HG03342 (cell line): ENCODE results near the gene THAP10.
"Not testable (repeated sequence)": the region's sequence is repeated elsewhere in the genome, so short reads cannot be mapped to it uniquely, and the experiment has no call there.

Experiments used
- ATAC-seq: cut with Tn5 transposase; IDR thresholded peaks from one replicate; pipeline ENCODE4 v1.9.1; 2021; ENCODE audit warnings: mild to moderate bottlenecking, moderate library complexity; ENCODE audit not compliant: unreplicated experiment

Gene THAP10

DNA sequence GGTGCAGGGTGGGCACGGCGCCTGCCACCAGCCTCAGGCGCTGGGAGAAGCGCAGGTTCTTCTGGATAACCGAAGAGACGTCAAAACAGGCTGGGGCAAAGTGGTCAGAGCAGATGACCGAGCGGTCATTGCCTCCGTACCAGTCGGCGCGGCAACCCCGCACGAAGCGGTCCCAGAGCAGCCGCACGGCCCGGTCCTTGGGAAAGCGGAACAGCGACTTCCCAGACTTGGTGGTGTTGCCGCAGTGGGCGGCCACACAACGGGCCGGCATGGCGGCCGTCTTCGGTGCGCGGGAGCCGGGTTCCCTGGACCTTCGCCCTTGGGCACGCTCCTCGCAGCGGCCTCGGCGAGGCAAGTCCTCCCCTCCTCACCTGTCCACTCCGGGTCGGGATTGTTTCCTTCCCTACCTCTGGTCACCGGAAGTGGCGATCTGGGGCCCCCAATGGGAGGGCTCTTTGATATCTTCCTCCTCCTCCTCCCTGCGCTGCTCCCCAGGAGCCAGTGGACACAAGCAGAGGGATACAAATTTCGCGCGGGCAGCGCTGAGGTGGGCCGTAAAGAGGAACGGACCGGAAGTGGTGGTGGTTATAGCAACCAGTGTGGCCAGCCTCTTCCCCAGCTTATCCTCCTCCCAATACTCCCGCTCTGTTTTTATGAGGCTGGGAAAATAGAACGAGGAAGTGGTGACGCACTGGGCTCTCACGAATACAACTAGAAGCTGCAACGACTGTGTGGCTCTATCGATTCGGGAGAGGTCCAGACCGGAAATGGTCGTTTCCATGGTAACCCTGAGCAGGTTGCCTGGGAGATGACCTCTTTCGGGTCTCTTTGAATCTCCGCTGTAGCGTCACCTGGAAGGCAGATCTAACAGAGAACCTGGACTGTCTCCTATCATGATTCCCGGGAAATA lies at the start of gene THAP10, which contains the start of gene LRRC49:
Gene THAP10 (minus strand): TSS at position 432 of the 910 bp plus-strand sequence. CDS start 161 bp downstream, at position 271.
Gene LRRC49 (plus strand): TSS at position 825 of the 910 bp plus-strand sequence. CDS start 69 bp downstream, at position 894.
- peak; percentile 80 for ATAC-seq

DNA sequence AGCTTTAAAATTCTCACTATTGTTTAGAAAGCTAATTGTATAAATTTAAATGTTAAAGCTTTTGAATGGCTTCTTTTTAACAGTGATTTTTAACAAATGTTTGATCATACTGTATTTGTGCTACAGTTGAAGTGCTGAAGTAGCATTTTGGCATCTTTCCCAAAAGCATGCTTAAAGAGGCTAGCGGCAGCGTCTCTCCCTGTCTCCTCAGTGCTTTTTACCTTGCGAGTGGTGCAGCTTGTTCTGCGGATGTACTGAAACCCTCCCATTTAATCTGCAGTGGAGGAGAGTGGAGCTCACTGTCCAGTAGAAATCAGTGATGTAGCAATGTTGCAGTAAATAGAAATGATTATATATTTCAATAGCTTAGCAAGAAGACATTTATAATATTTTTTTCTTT lies 44.1 kb upstream of the THAP10 start:
- ATAC-seq = no peak

DNA sequence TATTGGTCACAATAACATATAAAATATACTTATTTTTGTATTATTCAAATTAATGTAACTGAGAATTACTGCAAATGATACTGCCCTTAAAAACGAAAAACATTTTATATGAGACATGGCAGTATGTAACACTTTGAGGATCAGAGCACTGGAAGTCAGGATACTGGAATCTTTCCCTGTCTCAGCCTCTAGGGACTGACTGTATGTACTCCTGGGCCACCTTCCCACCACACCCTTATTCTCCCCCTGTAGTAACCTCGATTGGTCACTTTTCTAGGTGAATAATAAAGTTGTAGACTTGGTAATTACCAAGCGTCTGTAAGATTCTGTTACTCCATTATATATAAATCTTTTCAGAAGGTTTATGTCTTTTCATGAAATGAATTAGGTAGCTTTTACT lies 43.4 kb upstream of the THAP10 start:
- ATAC-seq = no peak

DNA sequence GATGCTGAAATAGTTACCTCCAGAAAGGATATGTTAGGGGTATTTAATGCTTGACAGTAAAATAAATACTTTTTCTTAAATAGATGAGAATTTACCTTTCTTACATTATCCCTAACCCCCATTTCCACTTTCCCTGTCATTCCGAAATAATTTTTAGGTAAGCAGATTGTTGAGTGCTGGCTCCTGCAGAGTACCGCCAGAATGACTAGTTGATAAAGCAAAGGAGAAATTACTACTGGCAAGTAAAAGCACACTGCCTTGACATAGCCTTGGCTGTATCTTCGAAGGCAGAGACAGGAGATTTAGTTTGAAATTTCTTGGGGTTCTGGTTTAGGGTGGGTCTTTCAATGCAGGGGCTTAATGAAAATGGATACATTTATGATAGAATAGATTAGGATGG lies 41.2 kb upstream of the THAP10 start:
- ATAC-seq = no peak

DNA sequence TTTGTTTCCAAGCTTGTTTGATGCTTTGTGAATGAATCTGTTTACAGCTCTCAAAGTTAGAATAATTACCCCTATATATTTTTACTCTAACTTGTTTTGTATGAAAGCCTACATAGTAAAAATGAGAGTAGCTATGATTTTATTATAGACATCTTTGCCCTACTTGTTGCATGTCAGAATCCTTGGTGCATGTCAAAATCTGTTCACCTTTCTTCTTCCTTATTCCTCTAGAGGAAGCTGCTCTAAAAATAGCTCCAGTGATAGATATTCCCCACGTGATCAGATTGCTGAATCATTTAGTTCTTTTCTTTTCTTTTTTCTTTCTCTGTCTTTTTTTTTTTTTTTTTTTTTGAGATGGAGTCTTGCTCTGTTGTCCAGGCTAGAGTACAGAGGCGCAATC lies 40.2 kb upstream of the THAP10 start:
- no peak for ATAC-seq

DNA sequence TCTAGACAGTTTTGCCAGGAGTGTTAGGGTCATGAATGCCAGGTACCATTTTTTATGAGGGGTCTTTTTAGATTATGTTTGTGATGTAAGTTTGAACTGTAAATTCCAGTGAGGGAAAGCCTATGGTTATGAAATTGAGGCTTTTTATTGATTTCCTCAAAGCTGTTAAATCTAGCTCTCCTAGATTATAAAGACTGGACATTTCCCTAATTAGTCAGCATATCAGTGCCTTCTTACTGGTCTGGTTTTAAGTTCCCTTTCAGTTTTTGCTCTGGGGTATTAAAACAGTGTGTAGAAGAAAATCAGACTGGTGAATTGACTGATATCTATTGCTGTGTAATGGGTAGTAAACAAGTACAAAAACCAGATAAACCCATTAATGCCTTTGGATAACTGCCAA lies 39.6 kb upstream of the THAP10 start:
- no peak for ATAC-seq

DNA sequence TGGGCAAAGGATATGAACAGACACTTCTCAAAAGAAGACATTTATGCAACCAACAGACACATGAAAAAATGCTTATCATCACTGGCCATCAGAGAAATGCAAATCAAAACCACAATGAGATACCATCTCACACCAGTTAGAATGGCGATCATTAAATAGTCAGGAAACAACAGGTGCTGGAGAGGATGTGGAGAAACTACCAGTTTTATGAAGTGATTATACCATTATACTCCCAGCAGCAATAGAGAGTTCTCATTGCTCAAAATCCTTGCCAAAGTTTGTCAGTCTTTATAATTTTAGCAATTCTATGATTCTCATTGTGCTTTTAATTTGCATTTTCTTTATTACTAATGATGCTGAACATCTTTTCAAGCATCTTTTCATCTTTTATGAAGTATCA lies 34.7 kb upstream of the THAP10 start:
- not testable (repeated sequence) for ATAC-seq

DNA sequence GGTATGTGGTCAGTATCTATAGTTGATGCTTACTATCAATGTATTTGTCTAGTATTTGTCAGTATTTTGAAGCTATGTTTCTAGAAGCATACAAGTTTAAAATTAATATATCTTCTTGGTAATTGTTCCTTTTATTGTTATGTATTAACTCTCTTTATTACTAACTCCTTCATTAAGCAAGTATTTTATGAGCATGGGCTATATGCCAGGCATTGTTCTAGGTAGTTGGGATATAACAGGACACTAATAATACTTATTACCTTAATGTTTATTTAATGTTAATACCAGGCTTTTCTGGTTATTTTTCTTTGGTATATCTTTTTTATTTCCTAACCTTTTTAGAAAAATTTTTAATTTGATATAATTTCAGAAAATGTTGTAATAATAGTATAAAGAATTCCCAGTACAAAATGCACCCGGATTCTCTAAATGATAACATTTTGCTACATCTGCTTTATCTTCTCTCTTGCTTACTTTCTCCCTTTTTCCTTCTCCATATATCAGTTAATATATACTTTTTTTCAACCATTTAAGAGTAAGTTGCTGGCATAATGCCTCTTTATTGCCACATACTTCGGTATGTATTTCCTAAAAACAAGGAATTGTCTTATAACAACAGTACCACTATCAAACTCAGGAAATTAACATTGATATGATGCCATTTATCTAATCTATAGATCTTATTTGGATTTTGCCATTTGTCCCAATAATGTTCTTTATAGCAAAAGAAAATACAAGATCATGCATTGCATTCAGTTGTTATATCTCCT lies 31.3 kb upstream of the THAP10 start:
- no peak for ATAC-seq

DNA sequence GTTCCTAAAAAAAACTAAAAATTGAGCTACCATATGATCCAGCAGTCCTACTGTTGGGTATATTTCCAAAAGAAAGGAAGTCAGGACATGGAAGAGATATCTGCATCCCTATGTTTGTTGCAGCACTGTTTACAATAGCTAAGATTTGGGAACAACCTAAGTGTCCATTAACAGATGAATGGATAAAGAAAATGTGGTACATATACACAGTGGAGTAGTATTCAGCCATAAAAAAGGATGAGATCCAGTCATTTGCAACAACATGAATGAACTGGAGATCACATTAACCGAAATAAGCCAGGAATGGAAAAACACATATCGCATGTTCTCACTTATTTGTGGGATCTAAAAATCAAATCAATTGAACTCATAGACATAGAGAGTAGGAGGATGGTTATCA lies 29.9 kb upstream of the THAP10 start:
- ATAC-seq = no peak

DNA sequence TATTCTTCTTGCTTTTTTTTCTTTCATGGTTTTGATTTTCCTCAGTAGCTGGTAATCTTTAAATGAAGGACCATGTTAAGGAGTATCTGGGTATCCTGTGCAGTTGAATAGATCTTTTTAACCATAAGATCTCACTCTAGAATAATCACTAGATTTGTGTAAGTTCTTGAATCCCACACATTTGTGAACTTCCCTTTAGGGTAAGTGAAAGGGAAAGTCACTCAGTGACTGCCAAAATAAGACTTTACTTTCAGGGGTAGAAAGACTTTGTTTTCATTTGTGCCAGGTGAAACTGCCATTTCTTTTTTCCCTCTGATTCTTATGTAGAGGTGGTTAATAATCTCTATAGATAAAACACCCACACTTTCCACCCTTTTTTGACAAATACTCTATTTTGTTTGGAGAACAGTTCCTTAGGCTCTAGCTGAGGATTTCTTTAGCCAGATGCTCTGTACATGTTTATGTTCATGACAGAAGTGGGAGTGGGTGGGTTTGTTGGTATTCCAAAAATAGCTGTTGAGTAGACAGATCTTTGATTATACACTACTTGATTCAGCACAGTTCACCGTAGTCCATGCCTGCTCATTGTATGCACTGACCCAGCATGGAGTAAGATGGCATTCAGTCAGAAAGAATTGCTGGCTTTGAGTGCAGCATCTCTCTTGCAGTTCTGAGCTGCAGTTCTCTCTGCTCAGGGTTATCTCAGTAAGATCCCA lies 28.9 kb upstream of the THAP10 start:
- ATAC-seq = no peak

DNA sequence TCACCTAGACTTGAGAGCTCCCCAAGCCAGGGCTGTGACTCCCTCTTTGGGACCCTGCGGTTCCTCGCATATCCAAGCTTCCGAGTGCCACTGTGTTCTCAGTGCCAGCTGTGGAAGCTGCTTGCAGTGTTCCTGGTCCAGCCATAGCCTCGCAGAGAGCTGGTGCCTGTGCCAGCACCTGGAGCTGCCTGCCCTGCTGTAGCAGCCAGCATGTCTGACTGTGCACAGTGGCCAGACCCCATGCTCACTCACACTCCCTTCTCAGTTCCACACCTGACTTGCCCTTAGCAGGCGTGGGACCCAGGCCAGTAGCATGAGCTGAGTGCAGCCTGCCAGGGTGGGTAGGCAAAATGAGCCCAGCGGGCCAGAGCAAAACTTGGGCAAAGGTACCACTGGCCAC lies 25.7 kb upstream of the THAP10 start:
- no peak for ATAC-seq

DNA sequence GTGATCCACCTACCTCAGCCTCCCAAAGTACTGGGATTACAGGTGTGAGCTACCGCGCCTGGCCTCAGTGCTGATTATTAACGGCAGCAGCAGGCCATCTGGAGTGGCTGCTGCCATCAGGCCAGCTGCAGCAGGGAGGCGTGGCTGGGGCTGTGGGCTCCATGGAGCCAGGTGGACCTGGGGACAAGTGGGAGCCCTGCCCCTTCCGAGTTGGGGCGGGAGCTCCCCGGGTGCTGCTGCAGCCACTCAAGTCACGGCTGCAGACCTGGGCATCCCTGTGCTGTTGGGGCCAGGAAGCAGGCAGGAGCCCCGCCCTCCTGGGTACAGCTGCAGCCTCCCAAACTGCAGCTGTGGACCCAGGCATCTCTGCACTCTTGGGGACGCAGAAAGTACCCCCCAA lies 24.3 kb upstream of the THAP10 start:
- no peak for ATAC-seq

DNA sequence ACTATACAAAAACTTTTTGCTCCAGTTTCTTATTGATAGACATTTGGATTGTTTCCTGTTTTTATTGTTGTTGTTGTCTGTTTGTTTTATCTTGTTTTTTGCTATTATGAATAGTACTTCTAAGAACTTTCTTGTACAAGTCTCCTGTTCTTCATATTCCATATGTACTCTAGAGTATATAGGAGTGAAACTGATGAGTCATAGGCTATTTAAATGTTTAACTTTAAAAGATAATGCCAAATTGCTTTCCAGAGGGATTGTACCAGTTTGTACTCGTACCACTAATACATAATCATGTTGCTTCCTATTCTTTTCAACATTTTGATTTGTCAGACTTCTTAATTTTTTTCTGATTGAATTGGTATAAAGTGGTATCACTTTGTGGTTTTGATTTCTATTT lies 20.0 kb upstream of the THAP10 start:
- no peak for ATAC-seq

DNA sequence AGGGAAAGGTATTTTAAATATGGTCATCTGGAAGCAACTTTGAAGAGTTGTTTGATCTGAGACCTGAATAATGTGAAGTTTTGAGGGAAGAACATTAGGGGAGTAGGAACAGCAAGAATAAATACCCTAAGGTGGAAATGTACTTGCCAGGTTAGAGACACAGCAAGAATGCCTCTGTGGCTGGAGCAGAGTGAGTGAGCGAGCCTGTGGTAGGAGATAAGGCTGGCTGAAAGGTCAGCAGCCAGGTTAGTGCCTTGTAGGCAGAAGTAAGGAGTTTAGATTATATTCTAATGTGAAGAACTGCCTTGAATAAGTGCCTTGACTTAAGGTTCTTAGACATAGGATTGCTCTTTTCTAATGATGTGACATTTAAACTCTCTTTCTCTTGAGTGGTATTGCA lies 18.7 kb upstream of the THAP10 start:
- ATAC-seq = no peak

DNA sequence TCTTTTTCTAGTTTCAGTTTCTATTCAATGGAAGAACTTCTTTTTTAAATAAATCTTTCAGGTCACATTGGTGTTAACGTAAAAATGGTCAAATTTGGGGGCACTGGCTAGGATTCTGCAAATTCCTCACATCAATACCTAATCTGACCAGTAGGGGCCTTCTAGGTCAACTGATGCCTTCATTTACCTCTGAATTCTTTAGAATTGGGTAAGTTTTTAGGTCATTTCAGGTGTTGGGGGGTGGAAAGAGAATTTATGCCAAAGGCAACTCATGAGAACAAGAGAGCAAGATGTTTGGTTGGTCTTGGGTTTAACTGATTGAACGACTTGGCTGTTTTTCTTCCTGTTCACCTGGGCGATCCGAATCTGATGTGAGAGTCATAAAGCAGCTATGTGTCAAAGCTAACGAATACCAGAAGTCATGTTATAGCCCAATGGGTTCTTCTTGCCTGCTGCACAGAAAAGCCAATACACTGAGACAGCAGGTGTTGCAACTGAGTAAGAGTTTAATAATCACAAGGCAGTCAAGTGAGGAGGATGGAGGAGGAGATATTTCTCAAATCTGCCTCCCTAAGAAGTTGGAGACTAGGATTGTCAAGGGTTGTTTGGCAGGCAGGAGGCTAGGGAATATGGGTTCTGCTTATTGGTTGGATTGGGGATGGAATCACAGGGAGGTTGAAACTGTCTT lies 15.7 kb upstream of the THAP10 start:
- ATAC-seq = no peak

DNA sequence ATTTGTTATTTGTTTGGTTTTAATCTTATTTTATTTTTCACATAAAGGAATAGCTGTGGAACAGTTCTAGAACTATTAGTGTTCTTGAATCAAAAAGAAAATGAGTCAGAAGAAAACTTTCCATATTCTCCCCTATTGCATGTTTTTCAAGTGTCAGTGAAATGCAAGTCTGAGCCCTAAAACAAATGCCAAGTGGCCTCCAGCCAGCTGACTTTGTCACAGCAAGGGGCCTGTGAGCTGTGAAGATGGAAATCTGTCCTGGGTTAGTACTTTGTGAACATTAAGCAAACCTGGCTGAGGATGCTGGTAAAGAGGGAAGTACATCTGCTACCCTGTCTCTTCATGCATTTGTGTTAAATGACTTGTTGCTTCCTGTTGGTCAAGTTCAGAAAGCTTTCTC lies 14.6 kb upstream of the THAP10 start:
- ATAC-seq = no peak

DNA sequence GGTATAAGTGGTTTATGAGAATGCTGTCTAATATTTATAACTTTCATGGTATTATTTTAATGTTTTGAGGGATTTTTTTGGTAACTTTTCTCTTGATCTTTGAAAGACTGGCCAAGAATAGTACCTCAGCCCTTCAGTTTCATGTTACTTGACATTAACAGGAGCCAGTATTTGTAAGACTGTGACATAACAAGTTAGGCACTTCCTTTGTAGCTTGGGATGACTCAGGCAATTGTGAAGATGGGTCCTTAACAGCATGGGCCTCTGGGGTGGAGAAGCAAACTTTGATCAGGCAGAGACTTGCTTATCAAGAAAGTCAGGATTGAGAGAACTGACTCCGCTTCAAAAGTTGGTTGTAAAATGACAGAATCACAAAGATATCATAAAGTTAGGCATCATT lies 9.9 kb upstream of the THAP10 start:
- ATAC-seq = no peak

DNA sequence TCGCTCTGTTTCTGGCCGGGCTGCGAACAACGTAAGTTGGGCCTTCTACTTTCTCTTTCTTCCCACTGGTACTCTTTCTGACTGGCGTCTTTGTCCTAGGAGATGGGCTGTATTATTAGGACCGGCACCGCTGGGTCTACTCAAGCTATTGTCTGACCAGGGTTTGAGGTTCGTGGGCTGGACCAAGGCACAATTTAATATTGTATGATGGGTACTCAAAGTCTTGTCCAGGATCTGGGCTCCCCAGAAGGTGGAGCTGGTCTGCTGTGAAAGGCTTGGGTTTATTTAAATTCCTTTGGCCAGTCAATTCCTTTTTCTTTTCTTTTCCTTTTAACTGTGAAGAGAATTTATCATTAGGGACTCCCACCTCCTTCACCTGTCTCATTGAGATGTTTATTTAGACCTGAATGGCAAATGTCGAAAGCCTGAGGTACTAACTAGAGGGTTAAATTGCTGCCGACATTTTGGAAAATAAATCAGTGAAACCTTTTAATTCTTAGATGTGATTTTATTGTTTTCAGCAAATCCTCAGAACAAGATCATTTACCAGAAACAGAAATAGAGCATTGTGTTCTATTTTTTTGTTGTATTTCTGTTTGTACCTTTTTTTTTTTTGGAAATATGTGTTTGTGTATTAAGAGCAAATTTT lies 803 bp upstream of the THAP10 start:
- ATAC-seq = peak; percentile 26

DNA sequence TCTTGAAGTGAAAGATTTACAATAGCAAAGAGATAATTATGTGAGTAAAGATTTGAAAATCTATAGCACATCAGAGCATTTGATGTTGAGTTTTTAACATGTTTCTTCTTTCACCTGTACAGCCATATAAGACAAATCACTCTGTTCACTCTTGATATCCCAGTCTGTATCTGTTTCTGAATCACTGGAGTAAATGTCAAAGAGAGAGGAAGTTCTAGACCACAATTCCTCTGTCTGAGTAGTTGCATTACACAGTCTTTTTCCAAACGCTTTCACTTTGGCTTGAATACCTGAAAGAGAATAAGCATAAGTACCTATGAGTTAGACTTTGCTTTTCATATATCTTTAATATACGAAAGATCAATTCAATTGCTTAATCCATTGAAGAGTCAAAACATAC lies 9.9 kb downstream of the THAP10 start:
- ATAC-seq = no peak

DNA sequence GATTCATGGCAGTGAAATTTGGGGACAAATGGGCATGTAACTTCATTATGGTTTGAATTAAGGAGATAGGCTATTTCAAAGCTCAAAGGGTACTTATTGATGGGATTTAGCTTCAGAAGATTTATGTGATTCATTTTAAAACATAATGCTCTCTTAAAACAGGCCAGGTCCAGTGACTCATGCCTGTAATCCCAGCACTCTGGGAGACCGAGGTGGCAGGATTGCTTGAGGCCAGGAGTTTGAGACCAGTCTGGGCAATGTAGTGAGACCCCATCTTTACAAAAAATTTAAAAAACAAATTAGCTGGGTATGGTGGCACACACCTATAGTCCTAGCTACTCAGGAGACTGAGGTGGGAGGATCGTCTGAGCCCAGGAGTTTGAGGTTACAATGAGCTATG lies 11.5 kb downstream of the THAP10 start:
- ATAC-seq = no peak
